ENCODE results near the gene USP25.
"Not testable (repeated sequence)": the region's sequence is repeated elsewhere in the genome, so short reads cannot be mapped to it uniquely, and the experiment has no call there.

USP25 gene

GRCh38 chr21:15732290-15732995, 2.7 kb downstream of the USP25 start:
- DNase-seq = no peak

GRCh38 chr21:15732996-15733329, 3.2 kb downstream of the USP25 start:
- no peak for DNase-seq

- no peak for DNase-seq
Observed at GRCh38 chr21:15735409-15735808, 5.6 kb downstream of the USP25 start.

- not testable (repeated sequence) for DNase-seq
Observed at GRCh38 chr21:15735931-15736330, 6.1 kb downstream of the USP25 start.

- DNase-seq = not testable (repeated sequence)
Observed at GRCh38 chr21:15738779-15739178, 9.0 kb downstream of the USP25 start.

GRCh38 chr21:15740383-15740782, 10.6 kb downstream of the USP25 start:
- no peak for DNase-seq

- DNase-seq = no peak
Observed at GRCh38 chr21:15741510-15741909, 11.7 kb downstream of the USP25 start.

GRCh38 chr21:15742052-15742670, 12.4 kb downstream of the USP25 start:
- DNase-seq = no peak

- no peak for DNase-seq
Observed at GRCh38 chr21:15742694-15743093, 12.9 kb downstream of the USP25 start.

GRCh38 chr21:15743593-15743992, 13.8 kb downstream of the USP25 start:
- no peak for DNase-seq

- DNase-seq = no peak
Observed at GRCh38 chr21:15744926-15745325, 15.1 kb downstream of the USP25 start.

- DNase-seq = no peak
Observed at GRCh38 chr21:15748586-15748985, 18.8 kb downstream of the USP25 start.

GRCh38 chr21:15749082-15749860, 19.5 kb downstream of the USP25 start:
- DNase-seq = no peak

GRCh38 chr21:15749861-15750159, 20.0 kb downstream of the USP25 start:
- no peak for DNase-seq

- DNase-seq = no peak
Observed at GRCh38 chr21:15751037-15751436, 21.3 kb downstream of the USP25 start.

GRCh38 chr21:15751546-15751945, 21.8 kb downstream of the USP25 start:
- DNase-seq = no peak

GRCh38 chr21:15752763-15753407, 23.1 kb downstream of the USP25 start:
- DNase-seq = no peak

- DNase-seq = no peak
Observed at GRCh38 chr21:15753741-15754140, 24.0 kb downstream of the USP25 start.

GRCh38 chr21:15754640-15755039, 24.9 kb downstream of the USP25 start:
- no peak for DNase-seq

GRCh38 chr21:15755125-15755524, 25.3 kb downstream of the USP25 start:
- DNase-seq = no peak

- no peak for DNase-seq
Observed at GRCh38 chr21:15759469-15759868, 29.7 kb downstream of the USP25 start.

- DNase-seq = no peak
Observed at GRCh38 chr21:15761507-15762100, 31.8 kb downstream of the USP25 start.

- no peak for DNase-seq
Observed at GRCh38 chr21:15763359-15763758, 33.6 kb downstream of the USP25 start.
